SH-SY5Y (cell line): Measurements from ENCODE around the gene PNPLA6.

Source experiments
- GATA2 ChIP-seq: IDR thresholded peaks from 2 replicates; pipeline ENCODE4 v1.6.1; 2011; ENCODE audit warnings: mild to moderate bottlenecking, low read depth, low read length
- GATA3 ChIP-seq: IDR thresholded peaks from 2 replicates; pipeline ENCODE4 v1.6.1; 2011; ENCODE audit warnings: low read depth, mild to moderate bottlenecking, low read length, moderate library complexity

DNA sequence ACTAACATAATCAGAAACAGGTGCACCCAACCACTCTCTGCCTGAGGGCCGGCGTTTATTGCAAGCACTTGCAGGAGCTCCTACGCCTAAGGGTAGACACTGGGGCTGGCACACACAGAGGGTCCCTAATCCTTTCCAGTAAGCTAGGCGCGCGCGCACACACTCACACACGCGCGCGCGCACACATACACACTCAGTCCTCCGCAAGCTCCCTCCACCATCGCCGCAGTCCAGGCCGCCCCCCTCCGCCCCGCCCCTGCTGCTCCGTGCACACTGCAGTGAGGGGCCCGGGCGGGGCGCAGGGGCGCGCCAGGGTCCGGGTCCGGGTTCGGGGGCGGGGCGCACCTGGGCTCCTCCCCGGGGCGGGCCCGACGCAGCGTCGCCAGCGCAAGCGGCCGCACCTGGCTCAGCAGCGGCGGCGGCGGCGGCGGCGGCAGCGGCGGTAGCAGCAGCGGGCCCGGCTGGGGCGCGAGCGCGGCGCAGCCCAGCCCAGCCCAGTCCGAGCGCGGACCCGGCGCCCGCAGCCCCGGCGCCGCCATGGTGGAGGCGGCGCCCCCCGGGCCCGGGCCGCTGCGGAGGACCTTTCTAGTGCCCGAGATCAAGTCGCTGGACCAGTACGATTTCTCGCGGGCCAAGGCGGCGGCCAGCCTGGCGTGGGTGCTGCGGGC is 60.1 kb downstream of the PNPLA6 start, which contains the start of gene CAMSAP3:
- TF ChIP-seq GATA2 (no peak), GATA3 (no peak)
